ENCODE data around the gene CASP6.

CASP6 gene

GRCh38 chr4:109657854-109658418, 45.3 kb downstream of the CASP6 start:
- DNase-seq (ENCODE audit: low read depth), result no peak
- TF ChIP-seq, protein P1, sequence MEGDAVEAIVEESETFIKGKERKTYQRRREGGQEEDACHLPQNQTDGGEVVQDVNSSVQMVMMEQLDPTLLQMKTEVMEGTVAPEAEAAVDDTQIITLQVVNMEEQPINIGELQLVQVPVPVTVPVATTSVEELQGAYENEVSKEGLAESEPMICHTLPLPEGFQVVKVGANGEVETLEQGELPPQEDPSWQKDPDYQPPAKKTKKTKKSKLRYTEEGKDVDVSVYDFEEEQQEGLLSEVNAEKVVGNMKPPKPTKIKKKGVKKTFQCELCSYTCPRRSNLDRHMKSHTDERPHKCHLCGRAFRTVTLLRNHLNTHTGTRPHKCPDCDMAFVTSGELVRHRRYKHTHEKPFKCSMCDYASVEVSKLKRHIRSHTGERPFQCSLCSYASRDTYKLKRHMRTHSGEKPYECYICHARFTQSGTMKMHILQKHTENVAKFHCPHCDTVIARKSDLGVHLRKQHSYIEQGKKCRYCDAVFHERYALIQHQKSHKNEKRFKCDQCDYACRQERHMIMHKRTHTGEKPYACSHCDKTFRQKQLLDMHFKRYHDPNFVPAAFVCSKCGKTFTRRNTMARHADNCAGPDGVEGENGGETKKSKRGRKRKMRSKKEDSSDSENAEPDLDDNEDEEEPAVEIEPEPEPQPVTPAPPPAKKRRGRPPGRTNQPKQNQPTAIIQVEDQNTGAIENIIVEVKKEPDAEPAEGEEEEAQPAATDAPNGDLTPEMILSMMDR (IDR thresholded peaks at IDR 0.05; ENCODE audit: low read length, missing control alignments), result no peak
- H3K4me3 ChIP-seq (replicated peaks; ENCODE audit: low read depth, low read length), result no peak overlapping the region

DNA sequence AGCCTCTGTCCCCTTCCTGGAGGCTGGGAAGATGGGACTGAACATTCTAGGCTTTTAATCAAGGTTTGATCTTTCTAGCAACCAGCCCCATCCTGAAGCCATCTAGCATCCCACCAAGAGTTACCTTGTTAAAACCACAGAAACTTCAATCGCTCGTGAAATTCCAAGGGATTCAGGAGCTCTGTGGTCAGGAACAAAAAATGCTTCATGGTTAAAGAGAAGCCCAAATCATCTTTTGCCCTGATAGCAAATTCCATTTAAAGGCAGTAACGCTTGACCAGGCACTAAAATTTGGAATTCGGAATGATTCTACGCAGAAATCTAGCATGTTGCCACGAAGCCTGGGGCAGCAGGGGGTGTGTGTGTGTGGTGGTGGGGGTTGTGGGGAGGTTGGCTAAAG, 47.8 kb downstream of the CASP6 start:
- H3K4me3 ChIP-seq (replicated peaks; ENCODE audit: low read depth, low read length), result no peak overlapping the region
- TF ChIP-seq, protein P1 (IDR thresholded peaks at IDR 0.05; ENCODE audit: low read length, missing control alignments), result no peak
- DNase-seq (ENCODE audit: low read depth), result no peak

DNA sequence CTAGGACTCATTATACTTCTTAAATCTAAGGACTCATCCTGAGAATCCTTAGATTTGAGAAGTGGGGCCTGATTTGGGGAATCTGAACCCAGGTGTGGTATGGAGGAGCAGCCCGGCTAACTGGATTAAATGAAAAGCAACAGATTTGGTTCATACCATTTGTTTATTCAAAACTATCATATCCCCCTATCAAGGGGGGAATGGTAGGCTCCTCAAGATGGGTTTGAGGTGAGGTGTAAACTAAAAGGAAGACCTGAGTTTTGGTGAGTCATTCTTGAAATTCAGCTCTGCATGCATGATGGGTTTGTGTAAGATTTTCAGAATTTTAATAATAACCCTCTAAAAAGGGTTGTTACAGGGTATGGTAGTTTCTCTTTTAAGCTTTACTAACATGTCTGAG, 53.4 kb downstream of the CASP6 start:
- TF ChIP-seq, protein P1 (IDR thresholded peaks at IDR 0.05; ENCODE audit: low read length, missing control alignments), result no peak
- DNase-seq (ENCODE audit: low read depth), result no peak
- H3K4me3 ChIP-seq (replicated peaks; ENCODE audit: low read depth, low read length), result no peak overlapping the region

DNA sequence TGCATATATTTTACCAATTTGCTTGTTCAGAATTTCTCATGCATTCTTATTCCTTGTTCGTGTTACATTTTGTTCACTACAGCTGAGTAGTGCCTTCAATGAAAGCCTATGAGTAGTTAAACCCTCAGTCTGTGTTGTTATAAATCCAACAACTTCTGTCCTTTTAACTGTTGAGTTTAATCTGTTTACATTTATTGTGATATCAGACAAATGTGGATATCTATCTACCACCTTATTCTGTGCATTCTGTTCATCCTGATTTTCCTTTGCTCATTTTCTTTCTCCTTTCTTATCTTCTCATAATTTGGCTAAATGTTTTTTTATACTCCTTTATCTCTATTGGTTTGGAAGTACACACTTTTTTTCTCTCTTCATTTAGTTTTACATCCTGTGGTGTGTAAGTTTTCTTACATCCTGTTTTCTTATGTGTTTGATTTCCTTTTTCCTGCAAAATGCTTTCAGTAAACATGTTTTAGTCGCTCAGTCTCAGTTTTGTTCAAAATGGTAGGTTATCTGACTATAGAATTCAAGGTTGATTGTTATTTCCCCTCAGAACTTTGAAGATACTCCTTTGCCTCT, 54.2 kb downstream of the CASP6 start:
- TF ChIP-seq, protein P1 (IDR thresholded peaks at IDR 0.05; ENCODE audit: low read length, missing control alignments), result no peak
- DNase-seq (ENCODE audit: low read depth), result no peak
- no peak overlapping the region for H3K4me3 ChIP-seq (replicated peaks; ENCODE audit: low read depth, low read length)

DNA sequence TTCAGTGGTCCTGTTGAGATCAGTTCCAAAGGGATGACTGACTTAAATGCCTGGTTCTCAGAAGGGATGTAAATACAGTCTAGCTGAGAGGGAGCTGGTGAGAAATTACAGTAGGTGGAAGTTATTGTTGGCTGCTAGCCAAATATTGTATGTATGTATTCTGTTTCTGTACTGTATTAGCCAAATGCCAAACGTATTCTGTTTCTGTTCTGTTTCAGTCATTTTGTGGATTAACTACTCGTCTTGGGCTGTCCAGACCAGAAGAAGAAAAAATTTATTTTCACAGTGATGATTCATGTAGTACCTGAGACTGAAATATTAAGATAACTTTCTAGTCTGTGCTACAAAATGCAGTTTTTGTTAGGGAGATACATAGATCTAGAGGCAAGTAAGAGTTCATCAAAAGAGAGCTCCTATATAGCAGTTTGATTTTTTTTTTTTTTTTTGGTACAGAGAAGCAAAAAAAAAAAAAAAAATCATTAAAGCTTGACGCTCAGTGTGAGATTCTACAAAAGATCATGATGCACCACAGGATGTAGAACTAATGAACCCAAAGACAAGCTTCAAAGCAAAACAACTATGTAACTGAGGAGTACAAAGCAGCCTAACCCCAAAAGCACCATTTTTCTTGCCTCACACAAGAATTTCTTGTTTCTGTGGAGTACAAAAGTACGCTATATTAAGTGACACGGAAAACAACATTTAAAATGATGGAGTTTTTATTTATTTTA, 54.8 kb downstream of the CASP6 start:
- TF ChIP-seq, protein P1 (IDR thresholded peaks at IDR 0.05; ENCODE audit: low read length, missing control alignments), result no peak
- no peak overlapping the region for H3K4me3 ChIP-seq (replicated peaks; ENCODE audit: low read depth, low read length)
- DNase-seq (ENCODE audit: low read depth), result peak; percentile 22

- DNase-seq (ENCODE audit: low read depth), result no peak
- no peak overlapping the region for H3K4me3 ChIP-seq (replicated peaks; ENCODE audit: low read depth, low read length)
- TF ChIP-seq, protein P1 (IDR thresholded peaks at IDR 0.05; ENCODE audit: low read length, missing control alignments), result no peak
Measured at GRCh38 chr4:109645874-109646710, 57.2 kb downstream of the CASP6 start.
